ENCODE measurements around the gene FSHR.

GRCh38 chr2:49194701-49195100 is 40.4 kb upstream of the FSHR start:
- TF ChIP-seq CTCF (conservative IDR thresholded peaks at IDR 0.05; ENCODE audit: low read length) (no peak), EZH2phosphoT487 (IDR thresholded peaks at IDR 0.05; ENCODE audit: borderline replicate concordance) (no peak)
